BJ (cell line): ENCODE measurements around the gene SEC14L3. TPM values are rescaled to one million over a fixed set of nuclear protein-coding genes. Genes with fewer than 3 reads are reported as not detected.

Source experiments
- CTCF ChIA-PET: fragments of 350-600 bp; formaldehyde crosslinking; extraction: SDS; loops from one replicate; lab custom pipeline; 2021; ENCODE audit warnings: antibody characterized with exemption, inconsistent platforms; lab: Yijun Ruan, JAX
- POLR2A ChIA-PET: fragments of 300-600 bp; sonication (Branson Sonifier 250); formaldehyde crosslinking; extraction: SDS; loops from one replicate; lab custom pipeline; 2021; ENCODE audit warnings: antibody characterized with exemption; lab: Charles Lee
- DNase-seq: peaks from one replicate; pipeline ENCODE4 v3.0.0-alpha.2; 2011; ENCODE audit warnings: low read depth
- H3K27me3 ChIP-seq: 2 replicates; pipeline ENCODE4 v1.6.0; 2011; ENCODE audit warnings: low read length; ENCODE audit not compliant: control insufficient read depth, insufficient read depth
- H3K36me3 ChIP-seq: 2 replicates; pipeline ENCODE4 v1.5.1; 2011; ENCODE audit warnings: low read length; ENCODE audit not compliant: control insufficient read depth, insufficient read depth
- H3K4me3 ChIP-seq: 2 replicates; pipeline ENCODE4 v1.5.1; 2011; ENCODE audit warnings: low read depth, mild to moderate bottlenecking, control low read depth, low read length
- CTCF ChIP-seq: IDR thresholded peaks from 2 replicates; pipeline ENCODE4 v1.5.1; 2011; ENCODE audit warnings: low read depth, mild to moderate bottlenecking, control low read depth, inconsistent platforms, low read length, moderate library complexity; ENCODE audit not compliant: insufficient read depth
- polyA plus RNA-seq: library from polyadenylated mRNA; depleted of rRNA; stranded (reverse); fragments of >200 nt; gene quantifications from 2 replicates; pipeline ENCODE4 v1.2.3, GENCODE V29; 2011; rRNA removed
- small RNA-seq: library from RNA; depleted of rRNA; stranded (forward); fragments of <200 nt; gene quantifications from one replicate; pipeline ENCODE3, GENCODE V24; 2012; ENCODE audit warnings: low replicate concordance, low read depth; ENCODE audit not compliant: insufficient read length

SEC14L3 gene
- polyA plus RNA-seq, 1 experiment, result not detected

- Histone ChIP-seq H3K36me3 (peaks cover 32% of the 10 kb centered on the region), H3K4me3 (no peak overlapping the region), H3K27me3 (no peaks in the 10 kb centered on the region)
- TF ChIP-seq CTCF, result no peak
- CTCF ChIA-PET, result interaction anchor here (1.1 to 2.4 kb wide), 3 partner anchors 11 to 20 kb away, joined by 3 to 24 read pairs (median 5); partner anchors contain the start of gene MTFP1
- POLR2A ChIA-PET, result no interaction called here
- DNase-seq, result no peak
Measured at GRCh38 chr22:30411780-30412179, 60.0 kb downstream of the SEC14L3 start.

Small RNA genes within 50 kb of the gene (small RNA-seq; reads per million reads assigned to genes)
- gene AC004832.3, result not detected
- gene RNU6-564P, result not detected

Other genes starting within 250 kb of the SEC14L3 start
- gene LIF, start 225.3 kb downstream of the SEC14L3 start, polyA plus RNA-seq, result 3.8 and 5.8 TPM in 2 replicates
- gene OSM, start 205.2 kb downstream of the SEC14L3 start, polyA plus RNA-seq, result not detected in 2 replicates
- 7.7 and 16.4 TPM in 2 replicates for gene CASTOR1, start 182.5 kb downstream of the SEC14L3 start, polyA plus RNA-seq
- 13.6 and 22.1 TPM in 2 replicates for gene TBC1D10A, start 145.1 kb downstream of the SEC14L3 start, polyA plus RNA-seq
- gene SF3A1, start 115.1 kb downstream of the SEC14L3 start, polyA plus RNA-seq, result 43.2 and 66.8 TPM in 2 replicates
- gene CCDC157, start 115.0 kb downstream of the SEC14L3 start, polyA plus RNA-seq, result 1.3 and 1.6 TPM in 2 replicates
- 11.1 and 15.8 TPM in 2 replicates for gene RNF215, start 84.6 kb downstream of the SEC14L3 start, polyA plus RNA-seq
- gene SEC14L2, start 75.0 kb downstream of the SEC14L3 start, polyA plus RNA-seq, result 20.1 and 22.8 TPM in 2 replicates
- gene MTFP1, start 46.2 kb downstream of the SEC14L3 start, polyA plus RNA-seq, result 4.9 and 8.3 TPM in 2 replicates
- gene SEC14L4, start 33.7 kb upstream of the SEC14L3 start, polyA plus RNA-seq, result not detected in 2 replicates
- gene SEC14L6, start 74.7 kb upstream of the SEC14L3 start, polyA plus RNA-seq, result 0.05 and 0.09 TPM in 2 replicates
- gene GAL3ST1, start 102.6 kb upstream of the SEC14L3 start, polyA plus RNA-seq, result not detected in 2 replicates
- 89.2 and 109 TPM in 2 replicates for gene PES1, start 119.9 kb upstream of the SEC14L3 start, polyA plus RNA-seq
- gene TCN2, start 135.2 kb upstream of the SEC14L3 start, polyA plus RNA-seq, result 9.1 and 15.8 TPM in 2 replicates
- gene SLC35E4, start 163.8 kb upstream of the SEC14L3 start, polyA plus RNA-seq, result 2.9 and 4.9 TPM in 2 replicates
- gene DUSP18, start 195.9 kb upstream of the SEC14L3 start, polyA plus RNA-seq, result 12.4 and 18.6 TPM in 2 replicates
- 0.38 and 0.77 TPM in 2 replicates for gene OSBP2, start 222.9 kb upstream of the SEC14L3 start, polyA plus RNA-seq